Measurements from ENCODE around the gene PWP1.

PWP1 gene

GRCh38 chr12:107734139-107734538 lies 48.5 kb downstream of the PWP1 start:
- no peak for TF ChIP-seq ZC3H10 (CRISPR knock-in tag; IDR thresholded peaks at IDR 0.05)
- TF ChIP-seq TSHZ2 (CRISPR knock-in tag; IDR thresholded peaks at IDR 0.05), result no peak
- no peak for TF ChIP-seq CSRNP3 (CRISPR knock-in tag; IDR thresholded peaks at IDR 0.05)
- no peak for TF ChIP-seq POU6F1 (CRISPR knock-in tag; IDR thresholded peaks at IDR 0.05; ENCODE audit: borderline replicate concordance, low read depth)
- TF ChIP-seq PATZ1 (CRISPR knock-in tag; IDR thresholded peaks at IDR 0.05; ENCODE audit: borderline replicate concordance), result no peak
- ATAC-seq, result no peak

GRCh38 chr12:107735763-107736162 lies 50.2 kb downstream of the PWP1 start:
- TF ChIP-seq OSR1 (CRISPR knock-in tag; IDR thresholded peaks at IDR 0.05), result no peak
- TF ChIP-seq ZNF70 (CRISPR knock-in tag; IDR thresholded peaks at IDR 0.05), result no peak
- TF ChIP-seq ARNTL (CRISPR knock-in tag; IDR thresholded peaks at IDR 0.05; ENCODE audit: borderline replicate concordance, low read depth), result no peak
- no peak for TF ChIP-seq RARB (CRISPR knock-in tag; IDR thresholded peaks at IDR 0.05)
- TF ChIP-seq TSHZ2 (CRISPR knock-in tag; IDR thresholded peaks at IDR 0.05), result no peak
- no peak for TF ChIP-seq BACH2 (CRISPR knock-in tag; IDR thresholded peaks at IDR 0.05; ENCODE audit: borderline replicate concordance)
- no peak for TF ChIP-seq SNAI2 (CRISPR knock-in tag; IDR thresholded peaks at IDR 0.05)
- TF ChIP-seq CREB5 (CRISPR knock-in tag; IDR thresholded peaks at IDR 0.05; ENCODE audit: low read depth), result no peak
- no peak for TF ChIP-seq ZFP3 (CRISPR knock-in tag; IDR thresholded peaks at IDR 0.05)
- TF ChIP-seq ISL1 (CRISPR knock-in tag; IDR thresholded peaks at IDR 0.05), result no peak
- no peak for TF ChIP-seq TOX (CRISPR knock-in tag; IDR thresholded peaks at IDR 0.05; ENCODE audit: borderline replicate concordance)
- no peak for TF ChIP-seq POU6F1 (CRISPR knock-in tag; IDR thresholded peaks at IDR 0.05; ENCODE audit: borderline replicate concordance, low read depth)
- TF ChIP-seq ESRRG (CRISPR knock-in tag; IDR thresholded peaks at IDR 0.05), result no peak
- no peak for ATAC-seq
